HCT116 (cell line): Measurements from ENCODE around the gene PKMYT1. TPM values are rescaled to one million over a fixed set of nuclear protein-coding genes. Genes with fewer than 3 reads are reported as not detected.

Experiments
- ATAC-seq: fragments of 200-7000 bp; cut with Tn5 transposase; 2 replicates; pipeline ENCODE4 v1.9.1; 2020; ENCODE audit warnings: mild to moderate bottlenecking, moderate library complexity
- BruUV-seq: library from RNA; stranded (reverse); fragments of 400-500 nt; replicated peaks from 2 replicates; lab custom pipeline; 2021; lab: Mats Ljungman, UMichigan
- CTCF ChIA-PET: fragments of 300-600 bp; sonication (Branson Sonifier 250); formaldehyde crosslinking; loops from one replicate; lab custom pipeline; 2021; ENCODE audit warnings: antibody characterized with exemption; lab: Charles Lee
- POLR2A ChIA-PET: fragments of 300-600, 350-600 bp; sonication (Branson Sonifier 250); formaldehyde crosslinking; loops from one replicate; lab custom pipeline; 2021; ENCODE audit warnings: antibody characterized with exemption; lab: Charles Lee
- RAD21 ChIA-PET, 2 experiments: fragments of 300-600 bp; sonication (Branson Sonifier 250); formaldehyde crosslinking; loops; one replicate each; lab custom pipeline; 2023; ENCODE audit warnings: low total read pairs in 2 of 2; ENCODE audit not compliant: uncharacterized antibody in 2 of 2, unreplicated experiment in 2 of 2, low non-redundant PET in 1 of 2; lab: Charles Lee
- DNase-seq: peaks from one replicate; pipeline ENCODE4 v3.0.0-alpha.2; 2010; ENCODE audit warnings: low read depth, low spot score
- H2AFZ ChIP-seq: fragments of 200-600 bp; shearing (Covaris generic), sonication (generic); 2 replicates; pipeline ENCODE4 v1.6.1; 2017; ENCODE audit warnings: low read depth, mixed run types, mixed read lengths, antibody characterized with exemption, low read length; ENCODE audit not compliant: poor library complexity, severe bottlenecking
- H3K27ac ChIP-seq: 2 replicates; pipeline ENCODE4 v1.5.1; 2012; ENCODE audit warnings: low read depth, low read length
- H3K27me3 ChIP-seq: fragments of 200-600 bp; sonication (generic); 2 replicates; pipeline ENCODE4 v1.6.1; 2016; ENCODE audit warnings: mixed run types, low read length, mixed read lengths; ENCODE audit not compliant: insufficient read depth
- H3K36me3 ChIP-seq, 2 experiments: fragments of 200-500 bp in 1 of 2; fragments of 200-600 bp in 1 of 2; sonication (Bioruptor generic) in 1 of 2; sonication (generic) in 1 of 2; 2 replicates each; pipeline versions ENCODE4 v1.5.1 to v1.6.1; 2014 to 2016; ENCODE audit warnings: low read length in 2 of 2, inconsistent platforms in 1 of 2, mixed read lengths in 1 of 2, mixed run types in 1 of 2; ENCODE audit not compliant: insufficient read depth in 2 of 2, control insufficient read depth in 1 of 2
- H3K4me1 ChIP-seq, 2 experiments: fragments of 200-600 bp in 1 of 2; sonication (generic) in 1 of 2; 2 replicates each; pipeline versions ENCODE4 v1.5.1 to v1.6.1; 2012 to 2017; ENCODE audit warnings: low read length in 2 of 2, inconsistent platforms in 1 of 2, mild to moderate bottlenecking in 1 of 2, mixed read lengths in 1 of 2, mixed run types in 1 of 2, moderate library complexity in 1 of 2; ENCODE audit not compliant: insufficient read depth in 2 of 2, control insufficient read depth in 1 of 2
- H3K4me2 ChIP-seq: fragments of 200-600 bp; sonication (generic); 2 replicates; pipeline ENCODE4 v1.6.1; 2017; ENCODE audit warnings: mixed run types, low read length, mixed read lengths
- H3K4me3 ChIP-seq, 2 experiments: fragments of 200-600 bp in 1 of 2; sonication (generic) in 1 of 2; replicated peaks in 1 of 2; 2 replicates each; pipeline ENCODE4 v1.5.1; 2011 to 2016; ENCODE audit warnings: low read length in 2 of 2, control low read depth in 1 of 2, low read depth in 1 of 2, mild to moderate bottlenecking in 1 of 2, mixed read lengths in 1 of 2, mixed run types in 1 of 2
- H3K79me2 ChIP-seq: fragments of 200-600 bp; sonication (generic); 2 replicates; pipeline ENCODE4 v1.6.1; 2017; ENCODE audit warnings: mild to moderate bottlenecking, mixed run types, low read length, moderate library complexity, mixed read lengths; ENCODE audit not compliant: insufficient read depth
- H3K9ac ChIP-seq: fragments of 200-600 bp; sonication (generic); 2 replicates; pipeline ENCODE4 v1.6.1; 2016; ENCODE audit warnings: low read length, mixed read lengths
- H3K9me2 ChIP-seq: fragments of 200-600 bp; sonication (generic), shearing (Covaris generic); 2 replicates; pipeline ENCODE4 v1.6.1; 2017; ENCODE audit warnings: mixed run types, mild to moderate bottlenecking, moderate library complexity; ENCODE audit not compliant: insufficient read depth
- H3K9me3 ChIP-seq, 2 experiments: fragments of 200-500 bp in 1 of 2; fragments of 200-600 bp in 1 of 2; sonication (Bioruptor generic) in 1 of 2; sonication (generic) in 1 of 2; 2 replicates each; pipeline ENCODE4 v1.6.1; 2014 to 2017; ENCODE audit warnings: low read length in 2 of 2, mixed read lengths in 2 of 2, inconsistent platforms in 1 of 2, low read depth in 1 of 2, mild to moderate bottlenecking in 1 of 2, mixed run types in 1 of 2, moderate library complexity in 1 of 2; ENCODE audit not compliant: control insufficient read depth in 1 of 2, insufficient read depth in 1 of 2
- H4K20me1 ChIP-seq: fragments of 200-600 bp; sonication (generic), shearing (Covaris generic); 2 replicates; pipeline ENCODE4 v1.6.1; 2017; ENCODE audit warnings: mixed run types, mild to moderate bottlenecking, moderate library complexity; ENCODE audit not compliant: insufficient read depth
- ZFX ChIP-seq: fragments of 450-650 bp; IDR thresholded peaks from 2 replicates; pipeline ENCODE4 v1.6.1; 2017
- intact Hi-C: fragments of 100-400 bp; cut with micrococcal nuclease; formaldehyde crosslinking; loops from 2 replicates; pipeline ENCODE4 v1.10.0; 2022
- total RNA-seq: library from RNA; stranded (reverse); gene quantifications from one replicate; pipeline ENCODE4 v1.2.1, GENCODE V29; 2021; ENCODE audit not compliant: unreplicated experiment
- TF ChIP-seq, protein P1 (sequence below): IDR thresholded peaks from 2 replicates; pipeline ENCODE4 v1.6.1; 2012
- TF ChIP-seq, protein P2 (sequence below), 3 experiments: fragments of 200-600 bp in 1 of 3; sonication (generic) in 1 of 3; IDR thresholded peaks in 2 of 3; conservative IDR thresholded peaks in 1 of 3; 2 replicates each; pipeline ENCODE4 v1.5.1; 2012 to 2017; ENCODE audit warnings: low read depth in 2 of 3, low read length in 2 of 3, antibody characterized with exemption in 1 of 3, borderline replicate concordance in 1 of 3, control low read depth in 1 of 3, mild to moderate bottlenecking in 1 of 3, mixed read lengths in 1 of 3, mixed run types in 1 of 3, moderate library complexity in 1 of 3; ENCODE audit not compliant: insufficient read depth in 1 of 3

The PKMYT1 gene
- total RNA-seq, 1 experiment from 2014 or later = 104 TPM

GRCh38 chr16:2964475-2965336, 15.5 kb downstream of the PKMYT1 start:
- TF ChIP-seq, protein P1, sequence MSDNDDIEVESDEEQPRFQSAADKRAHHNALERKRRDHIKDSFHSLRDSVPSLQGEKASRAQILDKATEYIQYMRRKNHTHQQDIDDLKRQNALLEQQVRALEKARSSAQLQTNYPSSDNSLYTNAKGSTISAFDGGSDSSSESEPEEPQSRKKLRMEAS = no peak
- TF ChIP-seq, protein P2, sequence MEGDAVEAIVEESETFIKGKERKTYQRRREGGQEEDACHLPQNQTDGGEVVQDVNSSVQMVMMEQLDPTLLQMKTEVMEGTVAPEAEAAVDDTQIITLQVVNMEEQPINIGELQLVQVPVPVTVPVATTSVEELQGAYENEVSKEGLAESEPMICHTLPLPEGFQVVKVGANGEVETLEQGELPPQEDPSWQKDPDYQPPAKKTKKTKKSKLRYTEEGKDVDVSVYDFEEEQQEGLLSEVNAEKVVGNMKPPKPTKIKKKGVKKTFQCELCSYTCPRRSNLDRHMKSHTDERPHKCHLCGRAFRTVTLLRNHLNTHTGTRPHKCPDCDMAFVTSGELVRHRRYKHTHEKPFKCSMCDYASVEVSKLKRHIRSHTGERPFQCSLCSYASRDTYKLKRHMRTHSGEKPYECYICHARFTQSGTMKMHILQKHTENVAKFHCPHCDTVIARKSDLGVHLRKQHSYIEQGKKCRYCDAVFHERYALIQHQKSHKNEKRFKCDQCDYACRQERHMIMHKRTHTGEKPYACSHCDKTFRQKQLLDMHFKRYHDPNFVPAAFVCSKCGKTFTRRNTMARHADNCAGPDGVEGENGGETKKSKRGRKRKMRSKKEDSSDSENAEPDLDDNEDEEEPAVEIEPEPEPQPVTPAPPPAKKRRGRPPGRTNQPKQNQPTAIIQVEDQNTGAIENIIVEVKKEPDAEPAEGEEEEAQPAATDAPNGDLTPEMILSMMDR (IDR thresholded peaks at IDR 0.05 in 2 of 3, conservative IDR thresholded peaks at IDR 0.05 in 1 of 3; ENCODE audit: borderline replicate concordance in 1 of 3, insufficient read depth in 1 of 3, low read depth in 2 of 3, low read length in 2 of 3) = peak in 1 of 3 experiments; percentile 0; a peak in 1 of 6 replicates
- peak; percentile 65; the same call in 1 of the 2 replicates for TF ChIP-seq ZFX
- no peaks in the 10 kb centered on the region for H3K27me3 ChIP-seq

More at GRCh38 chr16:2964475-2965336, 15.5 kb downstream of the PKMYT1 start:
- Histone ChIP-seq H3K9me3 (no peaks in the 10 kb centered on the region), H2AFZ (no peak overlapping the region), H3K36me3 (no peaks in the 10 kb centered on the region), H3K9ac (peak overlapping the region; percentile 88), H3K9me2 (no peaks in the 10 kb centered on the region), H3K4me3 (peak overlapping the region; percentile 71 to 83), H3K4me2 (peak overlapping the region; percentile 98), H4K20me1 (no peaks in the 10 kb centered on the region), H3K27ac (peak overlapping the region; percentile 89), H3K4me1 (peaks cover 19 to 56% of the 10 kb centered on the region in 2 experiments), H3K79me2 (peaks cover under 1% of the 10 kb centered on the region; the same call in 1 of the 2 replicates)
- ATAC-seq (peak; percentile 55), DNase-seq (peak; percentile 76)
- ChIA-PET POLR2A (interaction anchor here (0.9 to 4.1 kb wide), 7 partner anchors 8 to 57 kb away, joined by 3 to 29 read pairs (median 4); partner anchors contain the start of genes HCFC1R1, PKMYT1, THOC6 and TNFRSF12A), RAD21 (no interaction called here), CTCF (interaction anchor here (0.8 to 1.5 kb wide), 9 partner anchors 16 to 106 kb away, joined by 3 to 5 read pairs (median 3); partner anchors contain the start of genes FLYWCH1 and PRSS22)
- BruUV-seq = TSS peak; percentile 89
- intact Hi-C loops = no loop called here
